PFSK-1 (cell line): ENCODE measurements around the gene CPNE9.

Source experiments
- FOXP2 ChIP-seq: optimal IDR thresholded peaks from 2 replicates; pipeline ENCODE3; 2011; ENCODE audit warnings: borderline replicate concordance, control low read depth, inconsistent platforms; ENCODE audit not compliant: insufficient read depth; ENCODE audit errors: extremely low read length, extremely low read depth
- POLR2AphosphoS5 ChIP-seq: IDR thresholded peaks from 2 replicates; pipeline ENCODE4 v1.6.1; 2012; ENCODE audit warnings: low read depth, mild to moderate bottlenecking, control low read depth, low read length, moderate library complexity
- REST ChIP-seq, 2 experiments: IDR thresholded peaks; 2 replicates each; pipeline versions ENCODE4 v1.6.1 to v1.8.0; 2011 to 2012; ENCODE audit warnings: low read depth in 2 of 2, low read length in 2 of 2, control low read depth in 1 of 2, inconsistent platforms in 1 of 2, mild to moderate bottlenecking in 1 of 2, moderate library complexity in 1 of 2; ENCODE audit not compliant: insufficient read depth in 1 of 2
- SIN3A ChIP-seq: IDR thresholded peaks from 2 replicates; pipeline ENCODE4 v1.6.1; 2012; ENCODE audit warnings: mild to moderate bottlenecking, low read length, moderate library complexity, borderline replicate concordance; ENCODE audit not compliant: insufficient read depth

GRCh38 chr3:9703240-9703639 is 393 bp upstream of the CPNE9 start:
- no peak for TF ChIP-seq POLR2AphosphoS5
- TF ChIP-seq REST (IDR thresholded peaks at IDR 0.05; ENCODE audit: insufficient read depth in 1 of 2, low read depth in 2 of 2, low read length in 2 of 2) = no peak
- no peak for TF ChIP-seq SIN3A
- TF ChIP-seq FOXP2 = no peak
